Parathyroid adenoma (tissue), 2 donors: ENCODE results near the gene TECR.

ENCODE experiments used
- H2AFZ ChIP-seq: fragments of 300-600 bp; sonication (generic); one replicate; pipeline ENCODE4 v1.7.0; 2017; ENCODE audit warnings: antibody characterized with exemption, mild to moderate bottlenecking
- H3K27ac ChIP-seq: fragments of 300-600 bp; sonication (generic); one replicate; pipeline ENCODE4 v1.7.0; 2017
- H3K27me3 ChIP-seq: fragments of 300-600 bp; sonication (generic); one replicate; pipeline ENCODE4 v1.7.0; 2017; ENCODE audit warnings: low read length; ENCODE audit not compliant: control insufficient read depth, insufficient read depth
- H3K36me3 ChIP-seq: fragments of 300-600 bp; sonication (generic); one replicate; pipeline ENCODE4 v1.7.0; 2017; ENCODE audit warnings: low read length; ENCODE audit not compliant: control insufficient read depth, insufficient read depth
- H3K4me1 ChIP-seq: fragments of 300-600 bp; sonication (generic); one replicate; pipeline ENCODE4 v1.7.0; 2017; ENCODE audit warnings: control low read depth
- H3K4me2 ChIP-seq: fragments of 300-600 bp; sonication (generic); one replicate; pipeline ENCODE4 v1.7.0; 2017; ENCODE audit warnings: low read length
- H3K4me3 ChIP-seq: fragments of 300-600 bp; sonication (generic); one replicate; pipeline ENCODE4 v1.7.0; 2017; ENCODE audit warnings: low read depth, low read length
- H3K79me2 ChIP-seq: fragments of 300-600 bp; sonication (generic); one replicate; pipeline ENCODE4 v1.7.0; 2017; ENCODE audit warnings: control low read depth
- H3K9ac ChIP-seq: fragments of 300-600 bp; sonication (generic); one replicate; pipeline ENCODE4 v1.7.0; 2017; ENCODE audit warnings: mild to moderate bottlenecking
- H3K9me3 ChIP-seq: fragments of 300-600 bp; sonication (generic); one replicate; pipeline ENCODE4 v1.7.0; 2017; ENCODE audit warnings: low read length; ENCODE audit not compliant: control insufficient read depth
- CTCF ChIP-seq: fragments of 300-600 bp; sonication (generic); IDR thresholded peaks from one replicate; pipeline ENCODE4 v1.7.0; 2017; ENCODE audit warnings: antibody characterized with exemption, mild to moderate bottlenecking
- donor health status: primary hyperparathyroidism.

Gene TECR

GRCh38 chr19:14529254-14530004, at the start of gene TECR:
Gene TECR, plus strand, starts transcription at chr19:14529594. Its CDS starts 103 bp downstream, at chr19:14529697.
- TF ChIP-seq CTCF = no peak
- H3K27me3 ChIP-seq = no peaks in the 10 kb centered on the region
- no peaks in the 10 kb centered on the region for H3K9me3 ChIP-seq
- H2AFZ ChIP-seq = peak within 1 kb of the TSS; percentile 91
- H3K4me1 ChIP-seq = peaks cover 13% of the 10 kb centered on the region
- no peak within 1 kb of the TSS for H3K9ac ChIP-seq
- peak within 1 kb of the TSS; percentile 73 for H3K27ac ChIP-seq
- H3K79me2 ChIP-seq = peaks cover 14% of the 10 kb centered on the region
- peak within 1 kb of the TSS; percentile 88 for H3K4me2 ChIP-seq
- no peaks in the 10 kb centered on the region for H3K36me3 ChIP-seq
- H3K4me3 ChIP-seq = peak within 1 kb of the TSS; percentile 94

- Histone ChIP-seq H3K27ac (no peak overlapping the region), H3K36me3 (no peaks in the 10 kb centered on the region), H3K27me3 (no peaks in the 10 kb centered on the region), H3K79me2 (no peaks in the 10 kb centered on the region), H2AFZ (no peak overlapping the region), H3K4me3 (no peak overlapping the region), H3K4me2 (no peak overlapping the region), H3K9ac (no peak overlapping the region), H3K4me1 (peaks cover 3% of the 10 kb centered on the region), H3K9me3 (no peaks in the 10 kb centered on the region)
- peak; percentile 50 for TF ChIP-seq CTCF
These were observed 49.3 kb upstream of the TECR start for GRCh38 chr19:14479975-14480699.

GRCh38 chr19:14480700-14481079, 48.7 kb upstream of the TECR start:
- no peaks in the 10 kb centered on the region for H3K4me1 ChIP-seq
- H3K9ac ChIP-seq = no peak overlapping the region
- H2AFZ ChIP-seq = no peak overlapping the region
- no peaks in the 10 kb centered on the region for H3K79me2 ChIP-seq
- no peaks in the 10 kb centered on the region for H3K9me3 ChIP-seq
- H3K27me3 ChIP-seq = no peaks in the 10 kb centered on the region
- no peak overlapping the region for H3K27ac ChIP-seq
- no peaks in the 10 kb centered on the region for H3K36me3 ChIP-seq
- no peak for TF ChIP-seq CTCF
- H3K4me3 ChIP-seq = no peak overlapping the region
- H3K4me2 ChIP-seq = no peak overlapping the region

- H3K4me1 ChIP-seq = no peaks in the 10 kb centered on the region
- no peak overlapping the region for H3K9ac ChIP-seq
- H3K4me2 ChIP-seq = no peak overlapping the region
- no peak overlapping the region for H2AFZ ChIP-seq
- no peaks in the 10 kb centered on the region for H3K36me3 ChIP-seq
- H3K79me2 ChIP-seq = peaks cover 4% of the 10 kb centered on the region
- no peak overlapping the region for H3K27ac ChIP-seq
- TF ChIP-seq CTCF = no peak
- H3K27me3 ChIP-seq = no peaks in the 10 kb centered on the region
- no peaks in the 10 kb centered on the region for H3K9me3 ChIP-seq
- H3K4me3 ChIP-seq = no peak overlapping the region
These were observed 47.0 kb upstream of the TECR start for GRCh38 chr19:14482172-14482941.
